Stomach smooth muscle (tissue), 2 donors: Measurements from ENCODE around the gene RNF43.

Experiments used
- H3K27ac ChIP-seq: one replicate; pipeline ENCODE4 v1.7.0; 2013; ENCODE audit warnings: mild to moderate bottlenecking, low read length, inconsistent platforms
- H3K27me3 ChIP-seq, 2 donors: one replicate each; pipeline ENCODE4 v1.7.0; 2013; ENCODE audit warnings: low read length in 2 of 2; ENCODE audit not compliant: insufficient read depth in 2 of 2, control insufficient read depth in 1 of 2
- H3K36me3 ChIP-seq, 2 donors: one replicate each; pipeline ENCODE4 v1.7.0; 2013; ENCODE audit warnings: low read length in 2 of 2; ENCODE audit not compliant: control insufficient read depth in 2 of 2, insufficient read depth in 2 of 2
- H3K4me1 ChIP-seq: one replicate; pipeline ENCODE4 v1.7.0; 2013; ENCODE audit warnings: low read length; ENCODE audit not compliant: control insufficient read depth, insufficient read depth
- H3K4me3 ChIP-seq, 2 donors: one replicate each; pipeline ENCODE4 v1.7.0; 2013; ENCODE audit warnings: low read length in 2 of 2
- H3K9ac ChIP-seq, 2 donors: one replicate each; pipeline ENCODE4 v1.7.0; 2013; ENCODE audit warnings: low read length in 2 of 2, mild to moderate bottlenecking in 1 of 2
- H3K9me3 ChIP-seq, 2 donors: one replicate each; pipeline ENCODE4 v1.7.0; 2013; ENCODE audit warnings: low read length in 2 of 2; ENCODE audit not compliant: control insufficient read depth in 2 of 2
- donor health status: healthy.
- donor health status: Pancreatic carcinoma.

The RNF43 gene

DNA sequence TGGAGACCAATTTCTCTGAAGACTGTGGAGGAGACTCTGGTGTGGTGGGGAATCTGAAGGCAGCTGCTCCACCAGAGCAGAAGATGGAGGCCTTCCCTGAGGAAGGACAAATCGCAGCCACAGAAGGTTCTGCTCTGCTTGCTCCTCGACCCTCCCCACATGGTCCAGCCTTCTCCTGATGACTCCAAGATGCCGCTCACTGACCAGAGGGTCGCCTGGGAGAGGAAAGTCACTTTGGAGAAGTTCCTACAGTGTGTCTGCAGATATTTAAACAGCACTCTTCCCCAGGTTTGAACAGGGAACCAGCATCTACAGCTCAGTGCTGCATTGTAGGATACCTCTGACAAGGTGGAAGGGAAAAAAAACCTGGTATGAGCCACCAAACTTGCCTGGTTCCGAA is 44.3 kb downstream of the RNF43 start:
- H3K27ac ChIP-seq = no peak overlapping the region

DNA sequence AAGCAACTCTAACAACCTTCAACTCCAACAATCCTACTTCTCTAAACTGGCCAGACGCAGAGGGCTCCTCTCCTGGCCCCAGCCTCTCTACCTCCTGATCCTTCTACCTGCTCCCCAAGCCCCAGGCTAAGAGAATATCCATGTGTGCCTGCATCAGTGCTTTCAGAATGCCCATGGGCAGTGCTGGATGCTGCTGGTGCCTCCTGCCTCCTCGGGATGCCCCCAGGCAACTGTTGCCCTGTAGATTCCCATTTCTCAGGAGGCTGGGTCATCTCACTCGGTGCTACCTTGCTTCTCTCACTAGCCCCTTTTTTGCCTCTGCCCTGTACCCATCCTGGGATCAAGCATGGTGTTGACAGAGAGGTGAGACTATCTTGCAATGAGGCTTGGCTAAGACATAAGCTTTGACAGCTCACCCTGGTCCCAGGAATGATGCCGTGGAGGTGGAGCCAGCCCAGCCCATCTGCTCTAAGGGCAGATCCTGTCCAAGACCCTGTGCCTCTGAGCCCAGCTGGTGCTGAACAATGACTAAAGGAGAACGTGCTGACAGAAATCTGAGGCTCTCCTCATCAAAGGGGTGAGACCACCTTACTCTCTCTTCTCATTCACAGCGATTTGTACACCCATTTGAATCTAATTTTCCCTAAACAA is 45.9 kb downstream of the RNF43 start:
- H3K27me3 ChIP-seq = no peaks in the 10 kb centered on the region
- H3K27ac ChIP-seq = no peak overlapping the region
- no peaks in the 10 kb centered on the region for H3K36me3 ChIP-seq
- no peaks in the 10 kb centered on the region for H3K4me1 ChIP-seq
- H3K9me3 ChIP-seq = no peaks in the 10 kb centered on the region
- no peak overlapping the region for H3K9ac ChIP-seq
- no peak overlapping the region for H3K4me3 ChIP-seq

More for the DNA sequence above, 44.3 kb downstream of the RNF43 start:
- Histone ChIP-seq H3K9me3 (no peaks in the 10 kb centered on the region), H3K27me3 (no peaks in the 10 kb centered on the region), H3K36me3 (no peaks in the 10 kb centered on the region), H3K9ac (no peak overlapping the region), H3K4me1 (no peaks in the 10 kb centered on the region), H3K4me3 (no peak overlapping the region)

DNA sequence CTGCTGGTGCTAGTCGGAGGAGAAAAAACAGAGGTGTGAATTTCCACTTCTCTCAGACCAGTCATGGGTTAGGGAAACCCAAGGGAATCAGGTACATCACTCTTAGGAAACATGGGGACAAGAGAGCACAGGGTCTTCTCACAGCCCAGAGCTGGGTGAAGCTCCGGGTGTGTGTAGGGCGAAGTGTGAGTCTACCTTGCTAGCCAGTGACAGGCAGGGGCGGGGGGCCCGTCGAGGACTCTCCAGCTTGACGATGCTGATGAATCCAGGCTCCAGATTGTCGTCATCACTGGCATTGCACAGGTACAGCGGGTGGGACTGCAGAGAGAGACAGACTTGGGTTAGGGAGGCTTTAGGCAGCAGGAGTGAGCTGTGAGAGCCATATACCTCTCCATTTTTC is 46.6 kb downstream of the RNF43 start:
- Histone ChIP-seq H3K4me3 (no peak overlapping the region), H3K27me3 (no peaks in the 10 kb centered on the region), H3K9me3 (no peaks in the 10 kb centered on the region), H3K36me3 (no peaks in the 10 kb centered on the region), H3K27ac (no peak overlapping the region), H3K4me1 (no peaks in the 10 kb centered on the region), H3K9ac (no peak overlapping the region)

DNA sequence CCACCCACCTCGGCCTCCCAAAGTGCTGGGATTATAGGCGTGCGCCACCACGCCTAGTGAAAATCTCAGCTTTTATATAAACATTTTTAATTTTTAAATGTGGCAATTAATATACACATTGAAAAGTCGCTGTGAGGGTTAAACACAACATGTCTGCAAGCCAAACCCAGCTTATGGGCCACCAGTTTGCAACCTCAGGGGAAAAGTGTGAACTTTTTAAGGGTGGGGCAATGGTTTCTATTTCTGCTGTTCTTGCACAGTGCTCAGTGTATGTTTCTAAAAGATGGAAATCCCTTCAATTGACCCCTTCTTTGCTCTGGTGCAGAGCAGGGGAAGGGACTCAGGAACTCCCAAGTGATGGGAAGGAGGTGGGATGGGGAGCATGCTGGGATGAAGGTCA is 47.0 kb downstream of the RNF43 start:
- no peaks in the 10 kb centered on the region for H3K9me3 ChIP-seq
- H3K4me3 ChIP-seq = no peak overlapping the region
- no peak overlapping the region for H3K27ac ChIP-seq
- no peaks in the 10 kb centered on the region for H3K36me3 ChIP-seq
- no peak overlapping the region for H3K9ac ChIP-seq
- H3K27me3 ChIP-seq = no peaks in the 10 kb centered on the region
- peaks cover 2% of the 10 kb centered on the region for H3K4me1 ChIP-seq

DNA sequence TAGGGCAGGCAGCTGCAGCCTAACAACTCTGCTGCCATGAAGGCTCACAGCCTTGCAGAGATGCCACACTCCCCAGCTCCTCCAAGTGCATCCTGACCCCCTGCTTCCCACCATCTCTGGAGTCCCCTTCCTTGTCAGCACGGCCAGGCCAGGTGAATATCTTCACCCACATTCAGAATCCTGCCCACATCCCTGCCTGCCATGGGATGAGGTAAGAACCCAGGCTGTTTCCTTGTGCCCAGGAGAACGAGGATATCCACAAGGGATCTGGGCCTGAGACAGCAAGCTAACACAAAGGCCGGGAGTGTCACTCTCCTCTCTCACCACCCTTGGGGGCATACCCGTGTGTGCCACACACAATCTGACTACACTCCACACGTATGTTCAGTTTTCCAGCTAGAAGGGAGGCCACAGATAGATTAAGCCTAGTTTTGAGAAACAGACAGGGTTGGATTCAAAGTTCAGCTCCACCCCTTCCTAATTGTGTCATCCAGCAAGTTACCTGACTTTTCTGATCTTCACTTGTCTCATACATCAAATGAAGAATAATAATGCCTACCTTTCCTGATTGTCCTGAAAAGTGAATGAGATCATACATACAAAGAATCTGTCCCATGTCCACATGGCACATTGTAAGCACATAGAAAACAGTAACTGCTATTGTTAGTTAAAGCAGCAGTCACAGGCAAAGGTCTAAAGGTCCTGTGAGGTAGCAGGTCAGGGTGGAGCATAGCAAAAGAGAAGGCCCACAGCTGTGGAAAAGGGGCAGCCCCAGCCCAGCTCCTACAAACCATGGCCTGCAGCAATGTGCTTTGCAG is 47.9 kb downstream of the RNF43 start:
- no peaks in the 10 kb centered on the region for H3K27me3 ChIP-seq
- no peak overlapping the region for H3K4me3 ChIP-seq
- no peak overlapping the region for H3K27ac ChIP-seq
- H3K9ac ChIP-seq = no peak overlapping the region
- H3K9me3 ChIP-seq = no peaks in the 10 kb centered on the region
- no peaks in the 10 kb centered on the region for H3K36me3 ChIP-seq
- peaks cover 2% of the 10 kb centered on the region for H3K4me1 ChIP-seq

DNA sequence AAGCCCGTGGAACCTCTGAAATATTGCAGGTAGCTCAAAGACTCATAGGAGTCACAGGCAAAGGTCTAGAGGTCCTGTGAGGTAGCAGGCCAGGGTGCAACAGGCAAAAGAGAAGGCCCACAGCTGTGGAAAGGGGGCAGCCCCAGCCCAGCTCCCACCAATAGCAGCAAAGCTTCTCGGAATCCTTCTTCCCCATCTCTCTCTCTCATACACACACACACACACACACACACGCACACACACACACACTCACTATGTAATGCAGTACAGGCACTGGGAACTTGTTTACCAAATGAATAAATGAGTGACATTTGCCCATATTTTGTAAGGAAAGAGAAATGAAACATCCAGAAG is 48.5 kb downstream of the RNF43 start:
- Histone ChIP-seq H3K36me3 (no peaks in the 10 kb centered on the region), H3K9me3 (no peaks in the 10 kb centered on the region), H3K9ac (no peak overlapping the region), H3K27me3 (no peaks in the 10 kb centered on the region), H3K27ac (no peak overlapping the region), H3K4me1 (peaks cover 2% of the 10 kb centered on the region), H3K4me3 (no peak overlapping the region)
